OCI-LY7 (cell line): ENCODE measurements around the gene MYOCOS.

ENCODE experiments used
- EZH2phosphoT487 ChIP-seq: fragments of 200-600 bp; sonication (generic); IDR thresholded peaks from 2 replicates; pipeline ENCODE4 v1.6.1; 2018; ENCODE audit warnings: low read depth, borderline replicate concordance, mild to moderate bottlenecking, mixed run types, antibody characterized with exemption, low read length, moderate library complexity, mixed read lengths
- TF ChIP-seq, protein P1 (sequence below): fragments of 200-600 bp; sonication (generic); conservative IDR thresholded peaks from 2 replicates; pipeline ENCODE4 v1.5.1; 2014; ENCODE audit warnings: mild to moderate bottlenecking, antibody characterized with exemption, low read length, moderate library complexity, mixed read lengths

DNA sequence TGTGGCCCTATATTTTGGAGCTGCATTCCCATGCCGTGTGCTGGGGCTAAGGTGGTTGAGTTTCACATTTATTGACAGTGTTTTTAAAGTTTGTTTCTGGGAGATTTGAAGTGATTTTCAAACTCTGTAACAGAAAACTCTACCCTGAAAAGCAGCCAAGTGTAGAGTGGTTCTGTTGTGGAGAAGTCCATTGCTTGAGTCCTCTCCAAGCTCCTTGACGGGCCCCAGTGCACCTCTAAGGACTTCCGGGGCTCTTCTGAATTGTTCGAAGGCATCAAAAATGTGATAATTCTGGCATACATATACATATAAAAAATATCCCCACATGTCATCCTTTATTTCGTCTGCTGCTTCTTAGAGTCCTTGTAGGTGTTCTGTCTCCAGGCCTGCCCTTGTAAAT, 5.0 kb downstream of the MYOCOS start:
- TF ChIP-seq, protein P1, sequence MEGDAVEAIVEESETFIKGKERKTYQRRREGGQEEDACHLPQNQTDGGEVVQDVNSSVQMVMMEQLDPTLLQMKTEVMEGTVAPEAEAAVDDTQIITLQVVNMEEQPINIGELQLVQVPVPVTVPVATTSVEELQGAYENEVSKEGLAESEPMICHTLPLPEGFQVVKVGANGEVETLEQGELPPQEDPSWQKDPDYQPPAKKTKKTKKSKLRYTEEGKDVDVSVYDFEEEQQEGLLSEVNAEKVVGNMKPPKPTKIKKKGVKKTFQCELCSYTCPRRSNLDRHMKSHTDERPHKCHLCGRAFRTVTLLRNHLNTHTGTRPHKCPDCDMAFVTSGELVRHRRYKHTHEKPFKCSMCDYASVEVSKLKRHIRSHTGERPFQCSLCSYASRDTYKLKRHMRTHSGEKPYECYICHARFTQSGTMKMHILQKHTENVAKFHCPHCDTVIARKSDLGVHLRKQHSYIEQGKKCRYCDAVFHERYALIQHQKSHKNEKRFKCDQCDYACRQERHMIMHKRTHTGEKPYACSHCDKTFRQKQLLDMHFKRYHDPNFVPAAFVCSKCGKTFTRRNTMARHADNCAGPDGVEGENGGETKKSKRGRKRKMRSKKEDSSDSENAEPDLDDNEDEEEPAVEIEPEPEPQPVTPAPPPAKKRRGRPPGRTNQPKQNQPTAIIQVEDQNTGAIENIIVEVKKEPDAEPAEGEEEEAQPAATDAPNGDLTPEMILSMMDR, result no peak
- TF ChIP-seq EZH2phosphoT487, result no peak
